ENCODE data around the gene TRIM17.

DNA sequence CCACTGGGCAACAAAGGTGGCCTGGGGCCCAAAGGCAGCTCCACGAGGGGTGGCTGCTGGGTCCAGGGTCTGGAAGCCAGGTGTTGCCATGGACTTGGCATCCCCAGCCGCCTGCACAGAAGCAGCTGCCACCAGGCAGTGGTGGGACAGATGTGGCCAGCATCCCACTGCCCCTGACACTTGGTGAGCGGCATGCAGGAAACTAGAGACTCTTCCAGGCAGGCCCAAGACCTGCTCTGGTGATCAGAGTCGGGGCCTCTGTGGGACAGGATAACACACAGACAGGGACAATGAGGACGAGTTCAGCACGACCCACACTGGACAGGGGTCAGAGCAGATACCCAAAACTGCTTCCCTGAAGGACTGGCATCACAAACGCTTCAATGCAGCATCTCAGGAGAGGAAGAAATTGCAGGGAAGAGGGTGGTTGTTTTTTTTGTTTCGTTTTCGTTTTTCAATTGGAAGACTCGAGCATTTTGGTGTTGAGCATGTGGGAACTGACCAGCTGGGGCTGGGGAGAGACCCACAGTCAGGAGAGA is 36.4 kb upstream of the TRIM17 start:
- TF ChIP-seq POLR2A (IDR thresholded peaks at IDR 0.05), result no peak
- TF ChIP-seq, protein P1, sequence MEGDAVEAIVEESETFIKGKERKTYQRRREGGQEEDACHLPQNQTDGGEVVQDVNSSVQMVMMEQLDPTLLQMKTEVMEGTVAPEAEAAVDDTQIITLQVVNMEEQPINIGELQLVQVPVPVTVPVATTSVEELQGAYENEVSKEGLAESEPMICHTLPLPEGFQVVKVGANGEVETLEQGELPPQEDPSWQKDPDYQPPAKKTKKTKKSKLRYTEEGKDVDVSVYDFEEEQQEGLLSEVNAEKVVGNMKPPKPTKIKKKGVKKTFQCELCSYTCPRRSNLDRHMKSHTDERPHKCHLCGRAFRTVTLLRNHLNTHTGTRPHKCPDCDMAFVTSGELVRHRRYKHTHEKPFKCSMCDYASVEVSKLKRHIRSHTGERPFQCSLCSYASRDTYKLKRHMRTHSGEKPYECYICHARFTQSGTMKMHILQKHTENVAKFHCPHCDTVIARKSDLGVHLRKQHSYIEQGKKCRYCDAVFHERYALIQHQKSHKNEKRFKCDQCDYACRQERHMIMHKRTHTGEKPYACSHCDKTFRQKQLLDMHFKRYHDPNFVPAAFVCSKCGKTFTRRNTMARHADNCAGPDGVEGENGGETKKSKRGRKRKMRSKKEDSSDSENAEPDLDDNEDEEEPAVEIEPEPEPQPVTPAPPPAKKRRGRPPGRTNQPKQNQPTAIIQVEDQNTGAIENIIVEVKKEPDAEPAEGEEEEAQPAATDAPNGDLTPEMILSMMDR (IDR thresholded peaks at IDR 0.05), result no peak

Data from suprapubic skin (tissue), 3 donors.